ENCODE data around the gene VAMP2. TPM values are rescaled to one million over a fixed set of nuclear protein-coding genes. Genes with fewer than 3 reads are reported as not detected.

Gene VAMP2
- total RNA-seq, 1 donor from 2014 or later = 2.1 TPM

DNA sequence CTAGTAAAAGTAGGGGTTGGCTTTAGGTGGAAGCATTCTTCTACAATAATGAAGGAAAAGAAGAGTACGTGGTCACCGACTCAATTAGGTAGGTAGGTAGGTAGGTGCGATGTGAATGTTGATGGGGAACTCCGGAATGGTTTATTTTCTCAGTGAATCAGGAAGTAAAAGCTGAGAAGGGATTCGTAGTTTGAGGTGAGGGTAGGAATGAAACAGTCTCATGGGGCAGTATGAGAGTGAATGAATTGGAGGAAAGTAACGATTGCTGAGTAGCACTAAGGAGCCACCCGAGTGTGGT is 24.4 kb downstream of the VAMP2 start:
- H3K36me3 ChIP-seq (ENCODE audit: control insufficient read depth, insufficient read depth, low read length) = peaks cover 25% of the 10 kb centered on the region
- peak overlapping the region; percentile 14 for H3K4me3 ChIP-seq (ENCODE audit: low read depth, low read length)
- no peaks in the 10 kb centered on the region for H3K27me3 ChIP-seq (ENCODE audit: control insufficient read depth, insufficient read depth, low read length)
- TF ChIP-seq, protein P1, sequence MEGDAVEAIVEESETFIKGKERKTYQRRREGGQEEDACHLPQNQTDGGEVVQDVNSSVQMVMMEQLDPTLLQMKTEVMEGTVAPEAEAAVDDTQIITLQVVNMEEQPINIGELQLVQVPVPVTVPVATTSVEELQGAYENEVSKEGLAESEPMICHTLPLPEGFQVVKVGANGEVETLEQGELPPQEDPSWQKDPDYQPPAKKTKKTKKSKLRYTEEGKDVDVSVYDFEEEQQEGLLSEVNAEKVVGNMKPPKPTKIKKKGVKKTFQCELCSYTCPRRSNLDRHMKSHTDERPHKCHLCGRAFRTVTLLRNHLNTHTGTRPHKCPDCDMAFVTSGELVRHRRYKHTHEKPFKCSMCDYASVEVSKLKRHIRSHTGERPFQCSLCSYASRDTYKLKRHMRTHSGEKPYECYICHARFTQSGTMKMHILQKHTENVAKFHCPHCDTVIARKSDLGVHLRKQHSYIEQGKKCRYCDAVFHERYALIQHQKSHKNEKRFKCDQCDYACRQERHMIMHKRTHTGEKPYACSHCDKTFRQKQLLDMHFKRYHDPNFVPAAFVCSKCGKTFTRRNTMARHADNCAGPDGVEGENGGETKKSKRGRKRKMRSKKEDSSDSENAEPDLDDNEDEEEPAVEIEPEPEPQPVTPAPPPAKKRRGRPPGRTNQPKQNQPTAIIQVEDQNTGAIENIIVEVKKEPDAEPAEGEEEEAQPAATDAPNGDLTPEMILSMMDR (IDR thresholded peaks at IDR 0.05; ENCODE audit: insufficient read depth, low read length, severe bottlenecking) = no peak
- no peak for DNase-seq (ENCODE audit: low read depth)
- no peak for FAIRE-seq

DNA sequence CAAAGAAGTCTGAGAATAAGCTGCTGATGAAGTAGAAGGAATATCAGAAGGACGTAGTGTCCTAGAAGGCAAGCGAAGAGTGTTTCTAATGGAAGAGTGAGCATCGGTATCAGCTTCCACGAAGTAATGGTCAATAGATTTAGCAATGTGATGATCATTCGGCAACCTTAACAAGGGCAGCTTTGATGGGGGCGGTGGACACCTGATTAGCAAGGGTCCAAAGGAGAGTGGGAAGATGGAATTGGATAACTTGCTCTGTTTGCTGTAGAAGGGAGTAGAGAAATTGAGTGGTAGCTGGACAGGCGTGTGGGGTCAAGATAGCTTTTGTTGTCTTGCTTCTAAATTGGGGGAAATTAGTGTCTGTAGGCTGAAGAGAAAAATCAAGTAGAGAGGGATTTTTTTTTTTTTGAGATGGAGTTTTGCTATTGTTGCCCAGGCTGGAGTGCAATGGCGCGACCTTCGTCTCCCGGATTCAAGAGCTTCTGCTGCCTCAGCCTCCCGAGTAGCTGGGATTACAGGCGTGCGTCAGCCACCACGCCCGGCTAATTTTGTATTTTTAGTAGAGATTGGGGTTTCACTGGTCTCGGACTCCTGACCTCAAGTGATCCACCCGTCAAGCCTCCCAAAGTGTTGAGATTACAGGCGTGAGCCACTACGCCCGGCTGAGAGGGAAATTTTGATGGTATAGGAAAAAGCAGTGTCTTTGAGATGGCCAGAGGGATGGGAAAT is 24.9 kb downstream of the VAMP2 start:
- no peak for DNase-seq (ENCODE audit: low read depth)
- Histone ChIP-seq H3K4me3 (ENCODE audit: low read depth, low read length) (peak overlapping the region; percentile 14), H3K27me3 (ENCODE audit: control insufficient read depth, insufficient read depth, low read length) (no peaks in the 10 kb centered on the region), H3K36me3 (ENCODE audit: control insufficient read depth, insufficient read depth, low read length) (peaks cover 21% of the 10 kb centered on the region)
- TF ChIP-seq, protein P1 (IDR thresholded peaks at IDR 0.05; ENCODE audit: insufficient read depth, low read length, severe bottlenecking) = no peak
- FAIRE-seq = no peak

DNA sequence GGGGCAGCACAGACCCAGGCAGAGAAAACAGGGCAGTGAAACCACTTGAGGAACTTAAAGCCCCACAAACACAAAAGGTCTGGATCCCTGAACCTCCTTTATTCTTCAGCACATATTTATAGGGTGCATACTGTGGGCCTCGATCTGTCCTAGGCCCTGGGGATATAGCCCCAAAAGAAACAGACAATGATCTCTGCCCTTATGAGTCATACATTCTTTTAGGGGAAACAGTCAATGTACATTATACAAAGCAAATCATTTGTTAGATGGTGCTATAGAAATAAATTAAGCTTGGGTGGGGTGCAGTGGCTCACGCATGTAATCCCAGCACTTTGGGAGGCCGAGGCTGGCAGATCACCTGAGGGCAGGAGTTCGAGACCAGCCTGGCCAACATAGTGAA is 28.8 kb downstream of the VAMP2 start:
- Histone ChIP-seq H3K36me3 (ENCODE audit: control insufficient read depth, insufficient read depth, low read length) (no peaks in the 10 kb centered on the region), H3K4me3 (ENCODE audit: low read depth, low read length) (no peak overlapping the region), H3K27me3 (ENCODE audit: control insufficient read depth, insufficient read depth, low read length) (no peaks in the 10 kb centered on the region)
- DNase-seq (ENCODE audit: low read depth) (no peak), FAIRE-seq (no peak)
- TF ChIP-seq, protein P1 (IDR thresholded peaks at IDR 0.05; ENCODE audit: insufficient read depth, low read length, severe bottlenecking) = no peak

DNA sequence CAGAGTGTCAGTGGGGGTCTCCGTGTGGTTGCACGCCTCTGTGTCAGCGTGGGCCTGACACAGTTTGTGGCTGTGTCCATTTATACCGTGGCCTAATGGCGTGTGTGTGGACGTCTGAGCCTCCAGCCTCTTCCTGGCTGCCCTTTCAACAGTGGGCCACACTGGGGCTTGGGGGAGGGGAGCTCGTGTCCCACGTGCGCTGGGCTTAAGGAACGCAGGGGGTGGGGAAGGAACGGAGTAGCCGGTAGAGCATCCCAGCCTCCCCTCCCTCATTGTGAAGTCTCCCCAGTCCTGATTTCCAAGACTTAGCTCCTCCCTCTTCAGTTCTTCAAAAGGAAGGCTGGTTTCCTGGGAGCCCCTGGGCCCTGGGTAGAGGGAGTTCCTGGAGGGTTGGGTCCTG is 29.3 kb downstream of the VAMP2 start:
- FAIRE-seq = no peak
- Histone ChIP-seq H3K4me3 (ENCODE audit: low read depth, low read length) (no peak overlapping the region), H3K27me3 (ENCODE audit: control insufficient read depth, insufficient read depth, low read length) (no peaks in the 10 kb centered on the region), H3K36me3 (ENCODE audit: control insufficient read depth, insufficient read depth, low read length) (no peaks in the 10 kb centered on the region)
- TF ChIP-seq, protein P1 (IDR thresholded peaks at IDR 0.05; ENCODE audit: insufficient read depth, low read length, severe bottlenecking) = no peak
- DNase-seq (ENCODE audit: low read depth) = no peak

DNA sequence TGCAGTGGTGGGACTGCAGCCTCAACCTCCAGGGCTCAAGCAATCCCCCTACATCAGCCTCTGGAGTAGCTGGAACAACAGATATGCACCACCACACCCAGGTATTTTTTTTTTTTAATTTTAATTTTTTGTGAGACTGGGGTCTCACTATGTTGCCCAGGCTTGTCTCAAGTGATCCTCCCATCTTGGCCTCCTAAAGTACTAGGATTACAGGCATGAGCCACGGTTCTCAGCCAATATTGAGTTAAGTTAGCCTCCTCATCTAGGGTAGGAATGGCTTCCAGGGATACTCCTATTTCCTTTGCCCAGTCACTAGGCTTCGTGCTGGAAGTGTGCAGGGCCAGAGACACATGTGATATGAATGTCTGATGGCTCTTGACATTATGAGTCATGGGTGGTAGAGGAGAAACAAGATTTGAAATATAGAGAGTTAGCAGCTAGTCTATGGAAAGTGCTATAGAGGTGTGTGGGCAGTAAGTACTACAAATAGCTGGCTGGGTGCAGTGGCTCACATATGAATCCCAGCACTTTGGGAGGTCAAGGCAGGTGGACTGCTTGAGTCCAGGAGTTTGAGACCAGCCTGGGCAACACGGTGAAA is 30.8 kb downstream of the VAMP2 start:
- no peak for FAIRE-seq
- Histone ChIP-seq H3K4me3 (ENCODE audit: low read depth, low read length) (no peak overlapping the region), H3K27me3 (ENCODE audit: control insufficient read depth, insufficient read depth, low read length) (no peaks in the 10 kb centered on the region), H3K36me3 (ENCODE audit: control insufficient read depth, insufficient read depth, low read length) (no peaks in the 10 kb centered on the region)
- TF ChIP-seq, protein P1 (IDR thresholded peaks at IDR 0.05; ENCODE audit: insufficient read depth, low read length, severe bottlenecking) = no peak
- peak; percentile 77 for DNase-seq (ENCODE audit: low read depth)

Measured in bronchial epithelial cell (primary cell).